Measurements from ENCODE around the gene MAGI2. TPM values are rescaled to one million over a fixed set of nuclear protein-coding genes. Genes with fewer than 3 reads are reported as not detected.

MAGI2 gene
- total RNA-seq, 6 experiments from 2014 or later = 1.2 to 4.0 (median 2.4) TPM

DNA sequence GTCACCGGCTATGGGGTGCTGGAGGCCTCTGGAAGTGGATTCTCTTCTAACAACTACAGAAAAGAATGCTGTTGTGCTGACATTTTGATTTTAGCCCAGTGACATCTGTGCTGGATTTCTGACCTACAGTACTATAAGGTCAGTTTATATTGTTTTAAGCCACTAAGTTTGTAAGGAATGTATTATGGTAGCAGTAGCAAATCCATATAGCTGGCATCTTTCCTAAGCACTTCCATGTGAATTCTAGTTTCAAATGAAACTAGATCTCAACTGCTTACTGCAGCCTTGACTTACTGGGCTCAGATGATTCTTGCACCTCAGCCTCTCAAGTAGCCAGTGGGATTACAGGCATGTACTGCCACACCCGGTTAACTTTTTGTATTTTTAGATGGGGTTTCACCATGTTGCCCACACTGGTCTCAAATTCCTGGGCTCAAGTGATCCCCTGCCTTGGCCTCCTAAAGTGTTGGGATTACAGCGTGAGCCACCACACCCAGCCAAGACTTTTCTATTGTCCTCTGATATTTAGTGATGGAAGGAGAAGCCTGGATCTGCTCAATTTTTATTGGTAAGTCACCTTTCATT is 1240.9 kb downstream of the MAGI2 start:
- Histone ChIP-seq H3K27ac (no peak overlapping the region), H3K9me3 (no peaks in the 10 kb centered on the region), H3K4me3 (no peak overlapping the region), H3K27me3 (no peaks in the 10 kb centered on the region), H3K4me1 (no peaks in the 10 kb centered on the region), H3K36me3 (no peaks in the 10 kb centered on the region)
- WGBS (ENCODE audit: insufficient coverage, low coverage, low lambda C conversion rate, missing lambda C conversion rate) = 73% methylated on average over 3 of the region's 3 CpGs
- intact Hi-C loops (cut with DNase I) = no loop called here
- no peak for DNase-seq
- TF ChIP-seq, protein P1, sequence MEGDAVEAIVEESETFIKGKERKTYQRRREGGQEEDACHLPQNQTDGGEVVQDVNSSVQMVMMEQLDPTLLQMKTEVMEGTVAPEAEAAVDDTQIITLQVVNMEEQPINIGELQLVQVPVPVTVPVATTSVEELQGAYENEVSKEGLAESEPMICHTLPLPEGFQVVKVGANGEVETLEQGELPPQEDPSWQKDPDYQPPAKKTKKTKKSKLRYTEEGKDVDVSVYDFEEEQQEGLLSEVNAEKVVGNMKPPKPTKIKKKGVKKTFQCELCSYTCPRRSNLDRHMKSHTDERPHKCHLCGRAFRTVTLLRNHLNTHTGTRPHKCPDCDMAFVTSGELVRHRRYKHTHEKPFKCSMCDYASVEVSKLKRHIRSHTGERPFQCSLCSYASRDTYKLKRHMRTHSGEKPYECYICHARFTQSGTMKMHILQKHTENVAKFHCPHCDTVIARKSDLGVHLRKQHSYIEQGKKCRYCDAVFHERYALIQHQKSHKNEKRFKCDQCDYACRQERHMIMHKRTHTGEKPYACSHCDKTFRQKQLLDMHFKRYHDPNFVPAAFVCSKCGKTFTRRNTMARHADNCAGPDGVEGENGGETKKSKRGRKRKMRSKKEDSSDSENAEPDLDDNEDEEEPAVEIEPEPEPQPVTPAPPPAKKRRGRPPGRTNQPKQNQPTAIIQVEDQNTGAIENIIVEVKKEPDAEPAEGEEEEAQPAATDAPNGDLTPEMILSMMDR (IDR thresholded peaks at IDR 0.05) = no peak
- no peak for TF ChIP-seq POLR2A (IDR thresholded peaks at IDR 0.05)
- no peak for ATAC-seq

DNA sequence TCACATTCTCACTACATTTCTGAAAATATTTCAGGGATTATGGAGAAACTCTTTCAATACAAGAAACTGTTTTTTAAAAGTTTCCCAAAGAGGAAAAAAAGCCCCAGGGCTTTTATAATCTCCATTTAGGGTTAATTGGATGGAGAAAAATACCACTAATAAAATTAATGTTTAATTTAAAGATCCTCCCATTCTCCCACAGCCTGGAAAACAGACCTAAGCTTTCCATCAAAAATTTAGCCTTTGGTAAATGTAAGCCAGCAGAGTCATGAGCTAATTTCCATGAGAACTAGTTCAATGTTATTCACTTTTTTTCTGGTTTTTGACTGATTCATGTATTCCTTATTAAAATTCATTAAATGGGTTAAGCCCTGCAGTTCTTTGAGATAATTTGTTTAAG is 1246.2 kb downstream of the MAGI2 start:
- intact Hi-C loops (cut with DNase I) = no loop called here
- no peaks in the 10 kb centered on the region for H3K36me3 ChIP-seq
- ATAC-seq = no peak
- no peak for TF ChIP-seq POLR2A (IDR thresholded peaks at IDR 0.05)
- TF ChIP-seq, protein P1 (IDR thresholded peaks at IDR 0.05) = no peak
- H3K27ac ChIP-seq = no peak overlapping the region
- DNase-seq = no peak
- no peaks in the 10 kb centered on the region for H3K9me3 ChIP-seq
- H3K27me3 ChIP-seq = no peaks in the 10 kb centered on the region
- H3K4me1 ChIP-seq = no peaks in the 10 kb centered on the region
- H3K4me3 ChIP-seq = no peak overlapping the region

DNA sequence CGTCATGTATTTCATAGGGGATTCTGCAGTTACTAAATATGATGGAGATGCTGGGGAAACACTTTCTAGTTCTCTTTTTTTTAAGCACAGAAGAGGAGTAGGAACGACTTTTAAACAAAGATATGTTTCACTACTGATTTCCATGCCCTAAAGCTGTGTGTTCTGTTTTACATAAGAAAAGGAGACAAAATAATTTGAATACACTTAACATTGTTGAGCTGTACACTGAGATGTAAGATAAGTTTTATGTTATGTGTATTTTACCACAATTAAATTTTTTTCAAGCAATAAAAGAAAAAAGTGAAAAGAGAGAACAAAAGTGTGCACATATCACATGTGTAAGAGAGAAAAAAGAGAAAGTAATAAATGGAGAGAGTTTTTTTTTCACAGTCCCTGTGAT is 1246.7 kb downstream of the MAGI2 start:
- Histone ChIP-seq H3K27ac (no peak overlapping the region), H3K9me3 (no peaks in the 10 kb centered on the region), H3K36me3 (no peaks in the 10 kb centered on the region), H3K27me3 (no peaks in the 10 kb centered on the region), H3K4me3 (no peak overlapping the region), H3K4me1 (no peaks in the 10 kb centered on the region)
- WGBS (ENCODE audit: insufficient coverage, low coverage, low lambda C conversion rate, missing lambda C conversion rate) = 33% methylated on average over 2 of the region's 2 CpGs
- TF ChIP-seq, protein P1 (IDR thresholded peaks at IDR 0.05) = no peak
- no peak for TF ChIP-seq POLR2A (IDR thresholded peaks at IDR 0.05)
- ATAC-seq = no peak
- DNase-seq = no peak
- intact Hi-C loops (cut with DNase I) = no loop called here

DNA sequence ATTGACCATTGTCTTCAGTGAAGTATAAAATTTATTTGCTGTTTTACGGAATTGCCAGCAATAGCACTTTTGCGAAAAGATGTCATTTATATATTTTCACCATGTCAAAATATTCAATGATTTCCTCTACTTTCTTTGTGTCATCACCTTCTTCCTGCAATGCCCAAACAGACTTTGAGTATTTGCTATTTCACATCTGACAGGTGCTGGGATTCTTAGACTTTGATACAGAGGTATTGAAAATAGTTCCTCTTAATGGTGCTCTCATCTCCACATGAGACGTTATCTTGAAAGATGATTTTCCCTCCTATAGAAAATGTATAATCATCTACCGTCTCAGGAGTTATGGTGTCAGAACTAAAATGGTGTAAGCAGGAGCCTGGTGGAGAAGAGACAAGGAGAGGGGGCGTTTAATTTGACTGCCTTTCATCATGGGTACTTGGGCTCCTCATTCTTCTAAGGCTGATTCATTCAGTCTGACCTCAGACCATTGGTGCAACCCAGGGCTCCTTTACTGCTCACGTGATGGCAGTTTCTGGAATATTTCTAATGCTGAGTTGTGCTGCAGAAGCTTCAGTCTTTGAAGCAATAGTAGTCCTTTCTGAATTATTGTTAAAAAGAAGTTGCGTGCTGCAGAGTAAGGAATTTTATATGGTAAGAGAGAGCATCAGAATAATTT is 1250.3 kb downstream of the MAGI2 start:
- no peak overlapping the region for H3K4me3 ChIP-seq
- DNase-seq (no peak), ATAC-seq (no peak)
- WGBS (ENCODE audit: insufficient coverage, low coverage, low lambda C conversion rate, missing lambda C conversion rate) = 81% methylated on average over 7 of the region's 7 CpGs
- H3K9me3 ChIP-seq = no peaks in the 10 kb centered on the region
- no peaks in the 10 kb centered on the region for H3K36me3 ChIP-seq
- no peaks in the 10 kb centered on the region for H3K4me1 ChIP-seq
- TF ChIP-seq, protein P1 (IDR thresholded peaks at IDR 0.05) = no peak
- TF ChIP-seq POLR2A (IDR thresholded peaks at IDR 0.05) = no peak
- intact Hi-C loops (cut with DNase I) = no loop called here
- no peak overlapping the region for H3K27ac ChIP-seq
- no peaks in the 10 kb centered on the region for H3K27me3 ChIP-seq
